ENCODE results near the gene ASTL.

ASTL gene

DNA sequence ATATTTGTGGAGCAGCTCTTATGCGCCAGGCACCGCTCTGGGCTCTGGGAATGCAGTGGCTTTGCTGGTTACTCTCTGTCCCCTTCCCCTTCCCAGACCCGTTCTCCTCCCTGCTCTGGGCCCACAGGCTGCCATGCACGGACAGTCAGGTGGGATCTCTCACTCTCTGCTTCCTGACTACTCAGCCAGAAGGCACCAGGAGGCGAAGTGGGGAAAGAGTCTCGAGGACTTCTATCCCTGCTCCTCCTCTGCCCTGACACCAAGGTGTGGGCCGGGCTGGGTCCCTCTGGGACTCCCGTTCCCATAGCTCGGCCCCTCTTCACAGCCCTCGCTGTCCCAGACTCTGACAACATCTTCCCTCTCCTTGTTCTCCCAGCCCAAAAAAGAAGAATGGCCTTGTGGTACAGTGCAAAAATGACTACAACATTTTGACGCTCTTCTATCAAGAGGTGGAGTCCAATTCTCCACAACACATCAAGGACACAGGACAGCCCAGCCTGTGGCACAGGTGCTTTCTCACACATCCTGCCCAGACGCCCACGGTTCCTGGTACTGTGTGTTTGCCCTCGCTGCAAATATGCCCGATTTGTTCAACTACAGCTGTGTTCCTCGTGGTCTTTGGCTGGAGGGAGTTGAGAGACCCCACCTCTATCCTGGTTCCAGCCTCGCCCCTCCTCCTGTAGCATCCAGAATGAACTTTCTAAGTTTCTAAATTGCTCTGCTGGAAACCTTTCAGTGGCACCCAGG, 21.0 kb upstream of the ASTL start:
- DNase-seq (ENCODE audit: low read depth in 1 of 2, low spot score in 1 of 2): no peak

DNA sequence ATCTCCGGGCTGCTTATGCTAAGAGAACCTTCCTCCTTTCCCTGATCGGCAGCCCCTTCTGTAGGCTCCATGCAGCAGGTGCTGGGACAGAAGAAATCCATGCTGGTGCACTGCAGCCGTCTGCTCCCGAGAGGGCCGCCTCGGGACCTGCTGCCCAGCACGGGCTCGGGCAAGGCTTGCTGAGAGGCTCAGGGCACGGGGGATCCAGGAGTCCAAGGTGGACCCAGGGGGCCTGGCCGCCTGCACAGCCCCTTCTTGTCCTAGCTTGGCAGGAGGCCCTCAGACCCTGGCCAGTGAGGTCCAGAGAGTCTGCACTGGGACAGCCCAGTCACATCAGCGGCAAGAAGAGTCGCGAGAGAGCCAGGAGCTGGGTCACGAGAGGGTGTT, 20.2 kb upstream of the ASTL start:
- DNase-seq (ENCODE audit: low read depth in 1 of 2, low spot score in 1 of 2): no peak

DNA sequence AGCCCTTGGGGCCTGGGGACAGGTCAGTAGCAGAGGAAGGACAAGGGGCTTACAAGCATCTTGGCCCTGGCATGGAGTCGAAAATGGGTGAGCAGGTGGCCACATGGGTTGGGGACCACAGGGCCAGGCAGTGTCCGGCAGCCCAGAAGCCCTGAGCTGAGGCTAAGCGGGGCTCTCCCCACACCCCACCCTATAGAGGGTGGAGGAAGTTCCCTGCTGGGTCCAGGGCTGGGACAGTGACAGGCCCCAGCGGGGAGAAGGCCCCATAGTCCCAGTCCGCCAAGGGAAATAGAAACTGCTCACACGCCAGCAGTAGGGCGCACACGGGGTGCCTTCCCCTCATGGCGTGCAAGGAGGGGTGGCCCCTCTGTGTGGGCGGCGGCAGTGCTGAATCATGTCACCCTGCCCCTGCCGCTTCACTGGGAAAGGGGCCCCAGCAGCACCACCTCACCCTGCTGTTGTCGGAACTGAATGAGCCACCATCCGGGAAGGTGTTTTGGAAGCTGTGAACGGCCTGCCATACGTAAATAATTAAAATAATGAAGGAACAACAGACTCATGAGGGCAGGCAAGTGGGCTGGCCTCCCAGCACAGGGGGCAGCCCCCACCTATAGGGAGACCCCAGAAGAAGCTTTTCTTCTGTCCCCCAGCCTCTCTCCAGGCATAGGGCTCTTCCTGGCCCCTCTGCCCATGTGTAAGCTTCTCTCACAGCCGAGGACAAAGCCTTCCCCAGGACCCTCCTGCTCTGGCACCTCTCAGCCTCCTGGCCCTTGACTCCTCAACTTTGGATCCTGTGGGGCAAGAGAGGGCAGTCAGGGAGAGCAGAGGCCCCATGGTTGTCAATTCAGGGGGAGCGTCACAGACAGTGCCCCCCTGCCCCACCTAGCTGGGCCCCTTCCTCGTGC, 19.6 kb upstream of the ASTL start:
- DNase-seq (ENCODE audit: low read depth in 1 of 2, low spot score in 1 of 2): peak; percentile 49 to 84

- DNase-seq (ENCODE audit: low read depth in 1 of 2, low spot score in 1 of 2): no peak
Measured at GRCh38 chr2:96156926-96157648, 18.8 kb upstream of the ASTL start.

GRCh38 chr2:96156011-96156820, 17.9 kb upstream of the ASTL start:
- no peak for DNase-seq (ENCODE audit: low read depth in 1 of 2, low spot score in 1 of 2)

DNA sequence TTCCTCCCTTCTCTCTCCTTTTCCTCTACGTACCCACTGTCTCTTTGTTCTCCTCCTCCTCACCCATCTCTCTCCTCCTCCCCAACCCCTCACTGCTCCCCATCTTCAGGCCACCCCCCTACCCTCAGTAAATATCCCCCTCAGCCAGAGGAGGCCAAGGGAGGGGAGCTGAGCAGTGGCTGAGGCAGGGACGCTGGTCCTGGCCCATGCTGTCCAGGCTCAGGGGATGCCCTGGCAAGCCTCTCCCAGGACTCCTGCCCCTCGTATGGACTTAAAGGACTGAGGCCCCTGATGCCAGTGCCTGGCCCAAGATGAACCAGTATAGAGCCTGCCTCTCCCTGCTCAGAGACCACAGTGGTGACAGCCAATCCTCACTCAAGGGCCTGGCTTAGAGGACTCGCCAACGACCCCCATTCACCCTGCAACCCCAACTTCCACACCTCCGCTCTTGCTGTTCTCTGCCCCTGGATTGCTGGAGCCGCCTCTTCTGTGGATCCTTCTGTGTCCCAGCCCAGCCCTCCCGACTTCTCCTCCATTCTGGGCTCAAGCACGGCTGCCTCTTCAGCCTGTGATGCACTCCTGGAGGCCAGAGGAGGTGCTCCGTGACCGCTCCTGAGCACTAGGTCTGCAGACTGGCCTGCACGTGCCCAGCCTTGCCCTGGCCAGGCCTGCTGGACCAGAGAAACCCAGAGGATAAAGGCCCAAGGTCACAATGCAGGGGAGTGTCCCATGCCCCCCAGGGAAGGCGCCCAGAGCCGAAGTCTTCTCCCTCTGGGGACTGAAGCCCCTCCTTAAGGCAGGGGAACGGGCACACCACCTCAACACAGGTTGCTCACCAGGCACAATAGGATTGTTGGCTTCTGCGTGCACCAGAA, 16.4 kb upstream of the ASTL start:
- DNase-seq (ENCODE audit: low read depth in 1 of 2, low spot score in 1 of 2): no peak

DNA sequence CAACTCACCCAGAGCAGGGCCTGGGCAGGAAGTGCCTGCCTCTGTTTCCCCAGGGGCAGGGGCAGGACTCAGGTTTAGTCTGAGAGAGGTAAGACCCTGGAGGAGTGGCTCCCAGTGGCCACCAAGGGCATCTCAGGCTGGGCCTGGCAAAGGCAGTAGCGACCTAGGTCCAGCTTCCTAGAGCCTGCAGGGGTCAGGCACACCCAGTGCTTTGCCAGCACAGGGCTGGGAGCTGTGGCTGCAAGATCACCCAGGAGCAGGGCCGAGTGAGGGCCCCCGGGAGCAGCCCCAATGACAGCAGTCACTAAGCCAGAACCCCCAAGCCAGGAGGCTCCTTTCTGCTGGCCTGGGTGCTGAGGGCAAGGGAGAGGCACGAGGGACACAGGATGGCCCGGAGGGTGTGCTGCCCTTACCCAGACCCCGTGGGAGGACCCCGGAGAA, 15.7 kb upstream of the ASTL start:
- no peak for DNase-seq (ENCODE audit: low read depth in 1 of 2, low spot score in 1 of 2)

- DNase-seq (ENCODE audit: low read depth in 1 of 2, low spot score in 1 of 2): no peak
Measured at GRCh38 chr2:96153291-96153713, 15.0 kb upstream of the ASTL start.

DNA sequence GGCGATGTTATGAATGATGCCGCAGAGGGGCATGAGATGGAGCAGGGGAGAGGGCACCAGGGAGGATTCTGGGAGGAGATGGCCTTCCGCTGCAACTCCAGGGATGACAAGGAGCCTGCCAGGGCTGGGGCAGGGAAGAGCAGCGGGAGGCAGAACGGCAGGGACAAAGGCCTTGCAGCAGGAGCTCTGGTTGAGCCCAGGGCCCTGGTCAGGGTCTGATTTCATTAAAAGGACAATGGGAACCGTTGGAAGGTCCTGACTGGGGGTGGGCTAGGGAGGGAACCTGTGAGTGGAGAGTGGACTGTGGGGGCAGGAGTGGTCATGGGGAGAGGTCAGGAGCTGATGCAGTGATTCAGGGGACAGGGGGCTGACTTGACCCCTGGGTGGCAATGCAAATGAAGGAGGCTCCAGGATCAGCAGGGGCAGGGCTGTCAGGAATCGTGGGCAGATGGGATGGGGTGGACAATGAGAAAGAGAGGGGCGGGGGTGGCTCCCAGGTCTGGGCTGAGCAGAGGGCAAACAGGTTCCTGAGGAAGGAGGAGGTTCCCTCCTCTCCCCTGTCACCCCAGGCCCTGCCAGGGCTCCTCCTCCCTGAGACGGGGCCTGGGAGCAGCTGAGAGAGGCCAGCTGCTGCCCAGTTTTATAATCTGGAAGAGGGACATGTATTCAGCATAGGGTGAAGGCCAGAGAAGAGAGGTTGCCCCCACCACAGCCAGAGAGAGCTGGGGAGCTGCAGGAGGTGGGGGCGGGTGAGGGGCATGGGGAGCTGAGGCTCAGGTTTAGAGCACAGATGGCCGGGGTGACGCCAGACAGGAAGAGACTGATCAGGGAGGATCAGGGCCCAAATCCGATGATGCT, 14.2 kb upstream of the ASTL start:
- DNase-seq (ENCODE audit: low read depth in 1 of 2, low spot score in 1 of 2): no peak

DNA sequence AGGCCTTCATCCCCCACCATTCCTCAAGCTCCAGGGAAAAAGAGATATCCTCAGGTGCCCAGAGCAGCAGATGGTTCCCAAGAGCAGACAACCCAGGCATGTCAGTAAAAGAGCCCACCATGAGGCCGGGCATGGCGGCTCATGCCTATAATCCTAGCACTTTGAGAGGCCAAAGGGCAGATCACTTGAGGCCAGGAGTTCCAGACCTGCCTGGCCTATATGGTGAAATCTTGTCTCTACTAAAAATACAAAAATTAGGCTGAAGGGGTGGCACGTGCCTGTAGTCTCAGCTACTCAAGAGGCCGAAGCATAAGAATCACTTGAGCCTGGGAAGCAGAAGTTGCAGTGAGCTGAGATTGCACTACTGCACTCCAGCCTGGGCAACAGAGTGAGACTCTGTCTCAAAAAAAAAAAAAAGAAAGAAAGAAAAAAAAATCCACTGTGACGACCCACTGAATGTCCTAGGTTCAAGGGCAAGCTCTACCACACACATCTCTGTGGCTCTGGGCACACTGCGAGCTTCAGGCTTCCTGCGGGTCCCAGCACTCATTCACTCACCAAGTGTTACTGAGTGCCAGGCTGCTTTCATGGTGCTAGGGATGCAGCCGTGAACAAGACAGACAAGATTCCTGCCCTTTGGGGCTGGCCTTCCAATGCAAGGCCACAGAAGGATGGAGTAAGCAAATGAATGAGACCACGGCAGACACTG, 13.4 kb upstream of the ASTL start:
- DNase-seq (ENCODE audit: low read depth in 1 of 2, low spot score in 1 of 2): no peak

DNA sequence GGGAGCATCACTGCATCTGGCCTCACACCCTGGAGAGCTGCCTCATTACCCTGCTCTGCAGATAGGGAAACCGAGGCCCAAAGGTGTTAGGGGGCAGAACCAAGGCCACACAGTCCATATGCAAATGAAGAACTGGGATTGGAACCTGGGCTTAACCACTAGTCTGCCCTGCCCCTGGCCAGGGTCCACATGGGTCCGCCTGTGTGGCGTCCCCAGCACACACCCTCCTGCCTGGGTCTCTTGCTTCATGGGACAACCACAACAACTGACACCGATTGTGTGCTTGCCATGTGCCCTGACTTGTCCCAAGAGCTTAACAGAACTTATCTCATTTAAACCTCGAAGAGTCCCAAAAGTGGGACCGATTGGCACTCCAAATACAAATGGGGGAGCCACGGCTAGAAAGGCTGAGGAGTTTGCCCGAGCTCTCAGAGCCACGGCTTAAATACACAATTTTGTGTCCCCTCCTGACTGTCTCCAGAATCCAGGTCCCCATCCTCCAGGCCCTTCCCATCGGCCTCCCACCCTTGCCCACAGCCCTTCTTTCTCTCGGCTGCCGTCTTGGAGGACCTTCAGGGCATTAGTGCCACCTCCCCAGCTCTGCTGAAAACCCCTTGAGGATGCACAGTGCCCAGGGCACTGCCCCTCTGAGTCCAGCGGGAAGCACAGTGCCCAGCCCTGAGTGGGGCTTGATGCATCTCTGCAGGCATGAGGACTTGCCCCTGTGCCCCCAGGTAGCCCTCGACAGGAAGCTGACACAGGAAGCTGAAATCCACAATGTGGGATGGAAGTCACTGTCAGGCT, 12.7 kb upstream of the ASTL start:
- DNase-seq (ENCODE audit: low read depth in 1 of 2, low spot score in 1 of 2): no peak

DNA sequence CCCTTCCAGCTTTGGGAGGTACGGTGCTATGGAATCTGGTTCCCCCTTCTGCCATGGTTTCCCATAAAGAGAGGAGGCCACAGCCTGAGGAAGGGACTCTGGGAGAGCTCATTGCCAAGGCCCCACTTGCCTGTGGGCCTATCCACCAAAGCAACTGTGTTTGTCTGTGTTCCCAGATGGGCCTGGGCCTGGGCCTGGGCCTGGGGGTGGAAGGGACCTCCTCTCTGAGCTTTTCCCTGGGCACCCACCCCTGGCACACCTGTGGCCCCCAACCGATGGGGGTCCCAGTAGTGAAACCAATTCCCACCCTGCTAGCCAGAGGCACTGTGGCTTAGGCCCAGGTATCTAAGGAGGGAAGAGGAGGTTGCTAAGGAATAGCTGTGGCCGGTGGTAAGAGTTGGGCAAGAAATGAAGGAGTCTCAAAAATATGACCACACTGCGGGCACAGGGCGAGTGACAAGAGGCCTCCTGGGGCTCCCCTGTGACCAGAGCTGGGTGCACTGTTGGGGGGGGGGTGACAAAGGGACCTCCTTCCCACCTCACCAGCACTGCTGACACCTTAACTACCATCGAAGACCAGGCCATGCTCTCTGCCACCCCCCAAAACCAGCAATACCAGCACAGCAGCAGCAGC, 11.8 kb upstream of the ASTL start:
- DNase-seq (ENCODE audit: low read depth in 1 of 2, low spot score in 1 of 2): no peak

DNA sequence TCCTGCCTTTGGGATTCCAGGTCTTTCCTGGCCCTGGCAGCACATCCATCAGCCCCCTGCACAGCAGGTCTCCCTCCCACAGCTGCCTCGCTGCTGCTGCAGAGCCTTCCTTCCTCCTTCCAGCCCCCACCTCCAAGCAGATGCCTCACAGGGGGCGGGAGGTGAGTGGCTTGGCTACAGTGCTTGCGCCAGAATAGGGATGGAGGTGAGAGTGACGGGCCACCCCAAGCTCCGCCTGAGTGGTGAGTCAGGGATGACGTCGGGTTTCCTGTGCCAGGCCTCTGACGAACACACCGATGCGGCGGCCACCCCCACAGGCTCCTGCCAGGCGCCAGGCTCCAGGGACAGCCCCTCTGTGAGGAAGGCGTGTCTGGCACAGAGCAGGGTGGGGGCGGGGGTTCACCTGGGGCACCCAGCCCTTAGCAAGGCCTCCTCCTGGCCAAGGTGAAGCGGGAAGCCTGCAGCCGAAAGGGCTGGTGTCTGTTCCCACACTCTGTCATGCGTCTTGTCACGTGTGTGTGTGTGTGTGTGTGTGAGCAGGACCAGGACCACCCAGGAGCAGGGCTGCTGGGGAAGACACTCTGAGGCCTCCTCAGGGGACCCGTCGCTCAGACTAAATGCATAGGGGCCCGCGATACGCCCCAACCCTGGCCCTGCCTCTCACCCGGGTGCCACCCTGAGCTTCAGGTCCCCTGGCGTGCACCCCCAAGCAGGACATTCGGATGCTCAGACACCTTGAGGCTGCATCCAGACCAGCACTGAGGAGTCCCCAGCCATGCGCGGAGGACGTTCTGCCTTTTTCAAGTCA, 10.3 kb upstream of the ASTL start:
- DNase-seq (ENCODE audit: low read depth in 1 of 2, low spot score in 1 of 2): peak; percentile 85 to 94

- DNase-seq (ENCODE audit: low read depth in 1 of 2, low spot score in 1 of 2): no peak
Measured at GRCh38 chr2:96147593-96148201, 9.4 kb upstream of the ASTL start.

DNA sequence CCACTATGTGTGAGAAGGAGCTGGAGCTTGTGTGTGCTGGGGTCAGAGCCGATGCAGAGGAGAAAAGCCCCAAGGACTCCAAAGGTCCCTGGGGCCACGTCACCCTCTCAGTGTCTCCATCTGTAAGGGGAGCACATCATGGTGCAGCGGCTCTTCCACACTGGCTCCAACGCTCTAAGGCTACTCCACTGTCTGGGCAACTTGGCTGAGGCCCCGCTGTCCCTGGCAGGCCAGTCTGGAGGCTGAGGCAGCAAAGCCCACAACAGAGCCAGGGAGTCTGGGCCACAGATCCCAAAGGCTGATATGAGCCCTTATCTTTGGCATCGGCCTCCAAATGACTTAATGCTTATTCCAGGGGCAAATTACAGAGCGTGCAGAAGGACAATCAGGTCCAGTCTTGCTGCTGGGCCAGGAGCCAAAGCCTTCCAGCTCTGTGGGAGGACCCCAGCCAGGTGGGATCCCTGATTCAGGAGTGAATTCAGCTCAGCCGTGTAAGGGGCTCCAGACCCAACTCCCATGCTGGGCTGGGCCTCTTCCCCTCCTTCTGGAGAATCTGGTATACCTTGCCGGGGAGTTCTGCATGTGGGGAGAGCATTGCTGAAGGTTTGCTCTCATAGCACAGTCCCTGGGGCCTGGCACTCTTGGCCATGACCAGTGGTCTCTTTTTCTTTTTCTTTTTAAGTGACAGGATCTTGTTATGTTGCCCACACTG, 8.7 kb upstream of the ASTL start:
- peak in 1 of 2 donors; percentile 6 for DNase-seq (ENCODE audit: low read depth in 1 of 2, low spot score in 1 of 2)
